Small intestine (tissue), 7 donors: ENCODE measurements around the gene GAS2. TPM values are rescaled to one million over a fixed set of nuclear protein-coding genes. Genes with fewer than 3 reads are reported as not detected.

ENCODE experiments used
- DNase-seq, 2 donors: peaks; one replicate each; pipeline versions ENCODE4 v3.0.0 to v3.0.0-alpha.2; 2013
- FAIRE-seq: peaks from 2 replicates; lab custom pipeline; 2012; peaks lifted over from hg19 to GRCh38; lab: Jason Lieb, UNC
- H3K27ac ChIP-seq, 3 donors: one replicate each; pipeline ENCODE4 v1.5.1; 2013; ENCODE audit warnings: low read length in 2 of 3, mild to moderate bottlenecking in 2 of 3, control low read depth in 1 of 3, inconsistent platforms in 1 of 3, low read depth in 1 of 3, moderate library complexity in 1 of 3
- H3K27me3 ChIP-seq, 3 donors: one replicate each; pipeline ENCODE4 v1.6.1; 2013; ENCODE audit warnings: low read length in 3 of 3, inconsistent platforms in 1 of 3; ENCODE audit not compliant: control insufficient read depth in 3 of 3, insufficient read depth in 3 of 3
- H3K36me3 ChIP-seq, 3 donors: one replicate each; pipeline ENCODE4 v1.6.1; 2013; ENCODE audit warnings: low read length in 3 of 3, inconsistent platforms in 1 of 3, low read depth in 1 of 3, mild to moderate bottlenecking in 1 of 3, moderate library complexity in 1 of 3; ENCODE audit not compliant: control insufficient read depth in 3 of 3, insufficient read depth in 2 of 3
- H3K4me1 ChIP-seq, 3 donors: one replicate each; pipeline ENCODE4 v1.6.1; 2013; ENCODE audit warnings: low read length in 2 of 3, inconsistent platforms in 1 of 3, low read depth in 1 of 3, mild to moderate bottlenecking in 1 of 3, moderate library complexity in 1 of 3; ENCODE audit not compliant: control insufficient read depth in 3 of 3, insufficient read depth in 2 of 3
- H3K4me3 ChIP-seq, 3 donors: one replicate each; pipeline ENCODE4 v1.5.1; 2013; ENCODE audit warnings: low read length in 3 of 3, control low read depth in 1 of 3, inconsistent platforms in 1 of 3, low read depth in 1 of 3, mild to moderate bottlenecking in 1 of 3, moderate library complexity in 1 of 3
- H3K9me3 ChIP-seq, 2 donors: one replicate each; pipeline ENCODE4 v1.6.1; 2013; ENCODE audit warnings: low read depth in 1 of 2, low read length in 1 of 2; ENCODE audit not compliant: control insufficient read depth in 2 of 2, insufficient read depth in 1 of 2
- WGBS, 3 donors: extraction: QIAGEN DNeasy Blood & Tissue Kit; methylation state at CpG; one replicate each; pipeline ENCODE4 v1.1.7; 2013; 5-methylcytosine and 5-hydroxymethylcytosine counted together
- polyA plus RNA-seq, 4 donors: library from polyadenylated mRNA; stranded (reverse) in 3 of 4; unstranded in 1 of 4; fragments of 200-250 nt in 3 of 4; fragments of 120-200 nt in 1 of 4; gene quantifications; one replicate each; pipeline versions ENCODE4 v1.2.1 to v1.2.3, GENCODE V29; 2013
- donor health status: healthy with polysubstance abuse.
- donor health status: control.
- donor health status: control.
- donor health status: Bipolar disorder and iron deficiency.
- donor health status: healthy.

The GAS2 gene
- polyA plus RNA-seq, 4 donors: 2.4 to 7.2 (median 2.9) TPM

DNA sequence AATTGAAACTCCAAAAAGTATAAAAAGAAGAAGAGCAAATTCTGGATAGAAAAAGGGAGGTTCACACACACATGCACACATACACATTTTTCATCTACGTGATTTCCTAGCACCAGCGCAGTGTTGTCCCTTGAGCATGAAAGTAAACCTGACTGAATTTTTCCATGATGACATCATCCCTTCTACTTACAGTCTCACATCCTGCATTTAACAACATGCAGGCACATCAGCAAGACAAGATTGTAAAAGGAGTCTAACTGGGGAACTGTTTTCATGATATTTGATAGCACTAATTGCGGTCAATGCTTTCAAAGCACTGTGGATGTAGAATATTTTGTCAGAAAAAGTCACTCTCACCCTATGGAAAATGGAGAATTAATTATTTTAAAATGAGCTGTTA is 36.6 kb downstream of the GAS2 start:
- no peak overlapping the region for H3K4me3 ChIP-seq
- peaks cover 0 to 17% (median 0%) of the 10 kb centered on the region in 3 donors for H3K4me1 ChIP-seq
- DNase-seq (peak; percentile 87 to 91), FAIRE-seq (no peak)
- no peaks in the 10 kb centered on the region for H3K27me3 ChIP-seq
- H3K36me3 ChIP-seq: no peaks in the 10 kb centered on the region
- peak overlapping the region in 2 of 3 donors; percentile 41 to 82 for H3K27ac ChIP-seq
- H3K9me3 ChIP-seq: no peaks in the 10 kb centered on the region
- 10 to 32% (median 31%) methylated on average over 3 of the region's 3 CpGs for WGBS, 3 donors

GRCh38 chr11:22703591-22703990 is 37.2 kb downstream of the GAS2 start:
- WGBS, 3 donors: 45 to 63% (median 52%) methylated on average over 2 of the region's 2 CpGs
- FAIRE-seq: no peak
- H3K9me3 ChIP-seq: no peaks in the 10 kb centered on the region
- peak overlapping the region in 1 of 3 donors; percentile 82 for H3K27ac ChIP-seq
- peak in 1 of 2 donors; percentile 53 for DNase-seq
- H3K4me3 ChIP-seq: no peak overlapping the region
- no peaks in the 10 kb centered on the region for H3K27me3 ChIP-seq
- no peaks in the 10 kb centered on the region for H3K36me3 ChIP-seq
- H3K4me1 ChIP-seq: peaks cover 0 to 17% (median 0%) of the 10 kb centered on the region in 3 donors

GRCh38 chr11:22707119-22707899 is 40.9 kb downstream of the GAS2 start:
- no peak overlapping the region for H3K27ac ChIP-seq
- FAIRE-seq: no peak
- H3K36me3 ChIP-seq: no peaks in the 10 kb centered on the region
- WGBS, 3 donors: 61 to 78% (median 67%) methylated on average over 3 of the region's 3 CpGs
- H3K4me3 ChIP-seq: no peak overlapping the region
- peaks cover 0 to 9% (median 0%) of the 10 kb centered on the region in 3 donors for H3K4me1 ChIP-seq
- peak in 1 of 2 donors; percentile 32 for DNase-seq
- H3K9me3 ChIP-seq: no peaks in the 10 kb centered on the region
- H3K27me3 ChIP-seq: no peaks in the 10 kb centered on the region

- no peaks in the 10 kb centered on the region for H3K36me3 ChIP-seq
- H3K9me3 ChIP-seq: no peaks in the 10 kb centered on the region
- H3K4me3 ChIP-seq: no peak overlapping the region
- H3K27ac ChIP-seq: no peak overlapping the region
- 39 to 68% (median 56%) methylated on average over 3 of the region's 3 CpGs for WGBS, 3 donors
- FAIRE-seq (no peak), DNase-seq (peak in 1 of 2 donors; percentile 27)
- H3K27me3 ChIP-seq: no peaks in the 10 kb centered on the region
- H3K4me1 ChIP-seq: no peaks in the 10 kb centered on the region
These were observed 44.8 kb downstream of the GAS2 start for GRCh38 chr11:22711071-22711770.

GRCh38 chr11:22711880-22712279 is 45.5 kb downstream of the GAS2 start:
- H3K27me3 ChIP-seq: no peaks in the 10 kb centered on the region
- no peaks in the 10 kb centered on the region for H3K9me3 ChIP-seq
- no peaks in the 10 kb centered on the region for H3K4me1 ChIP-seq
- no peak overlapping the region for H3K4me3 ChIP-seq
- H3K27ac ChIP-seq: no peak overlapping the region
- no peaks in the 10 kb centered on the region for H3K36me3 ChIP-seq
- DNase-seq (peak in 1 of 2 donors; percentile 27), FAIRE-seq (no peak)
- 0 to 42% (median 6%) methylated on average over 1 of the region's 1 CpG for WGBS, 3 donors

GRCh38 chr11:22713336-22713735 is 46.9 kb downstream of the GAS2 start:
- FAIRE-seq (peak; percentile 90), DNase-seq (no peak)
- Histone ChIP-seq H3K36me3 (no peaks in the 10 kb centered on the region), H3K4me3 (no peak overlapping the region), H3K4me1 (no peaks in the 10 kb centered on the region), H3K27ac (no peak overlapping the region), H3K27me3 (no peaks in the 10 kb centered on the region), H3K9me3 (no peaks in the 10 kb centered on the region)
- 81 to 92% (median 88%) methylated on average over 1 of the region's 1 CpG for WGBS, 3 donors

- Histone ChIP-seq H3K4me1 (no peaks in the 10 kb centered on the region), H3K27ac (no peak overlapping the region), H3K9me3 (no peaks in the 10 kb centered on the region), H3K27me3 (no peaks in the 10 kb centered on the region), H3K36me3 (no peaks in the 10 kb centered on the region), H3K4me3 (no peak overlapping the region)
- WGBS, 3 donors: 88 to 90% (median 90%) methylated on average over 3 of the region's 3 CpGs
- no peak for FAIRE-seq
- DNase-seq: no peak
These were observed 49.6 kb downstream of the GAS2 start for GRCh38 chr11:22715971-22716370.

DNA sequence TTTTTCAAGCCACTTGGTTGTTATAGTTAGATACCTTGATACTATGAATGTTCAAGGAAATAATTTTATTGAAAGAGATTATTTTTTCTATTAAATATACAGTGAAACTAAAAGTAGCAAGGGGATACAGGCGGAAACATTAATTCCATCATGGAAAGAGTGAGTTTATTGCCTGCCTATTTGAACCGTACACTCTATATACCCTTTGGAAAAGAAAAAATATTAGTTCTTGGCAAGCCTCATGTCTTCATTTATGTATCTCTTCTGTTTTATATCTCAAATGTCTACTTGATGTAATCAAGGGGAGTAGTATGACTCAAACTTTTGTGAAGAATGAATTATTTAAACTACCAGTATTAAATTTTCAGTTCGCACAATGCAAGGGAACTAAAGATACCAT is 54.0 kb downstream of the GAS2 start:
- no peak overlapping the region for H3K4me3 ChIP-seq
- no peaks in the 10 kb centered on the region for H3K9me3 ChIP-seq
- 90 to 91% (median 91%) methylated on average over 3 of the region's 3 CpGs for WGBS, 3 donors
- H3K36me3 ChIP-seq: no peaks in the 10 kb centered on the region
- DNase-seq: no peak
- FAIRE-seq: no peak
- H3K4me1 ChIP-seq: no peaks in the 10 kb centered on the region
- no peaks in the 10 kb centered on the region for H3K27me3 ChIP-seq
- no peak overlapping the region for H3K27ac ChIP-seq
